HG02884 (cell line): ENCODE data around the gene ESRRG.

Experiments used
- ATAC-seq: cut with Tn5 transposase; IDR thresholded peaks from one replicate; pipeline ENCODE4 v1.9.1; 2021; ENCODE audit warnings: mild to moderate bottlenecking, moderate library complexity; ENCODE audit not compliant: unreplicated experiment

Gene ESRRG

GRCh38 chr1:216523043-216523442, 200.2 kb downstream of the ESRRG start:
- no peak for ATAC-seq

GRCh38 chr1:216521477-216521876, 201.8 kb downstream of the ESRRG start:
- no peak for ATAC-seq

GRCh38 chr1:216518844-216519627, 204.2 kb downstream of the ESRRG start:
- ATAC-seq: no peak

- no peak for ATAC-seq
Observed at GRCh38 chr1:216502528-216503162, 220.6 kb downstream of the ESRRG start.

GRCh38 chr1:216500273-216500967, 222.8 kb downstream of the ESRRG start:
- ATAC-seq: no peak

GRCh38 chr1:216499581-216500272, 223.5 kb downstream of the ESRRG start:
- no peak for ATAC-seq

GRCh38 chr1:216498277-216498676, 225.0 kb downstream of the ESRRG start:
- no peak for ATAC-seq

GRCh38 chr1:216485042-216485441, 238.2 kb downstream of the ESRRG start:
- ATAC-seq: no peak

GRCh38 chr1:216483672-216484401, 239.4 kb downstream of the ESRRG start:
- ATAC-seq: no peak

- no peak for ATAC-seq
Observed at GRCh38 chr1:216482620-216483019, 240.6 kb downstream of the ESRRG start.

GRCh38 chr1:216478238-216478637, 245.0 kb downstream of the ESRRG start:
- no peak for ATAC-seq

- no peak for ATAC-seq
Observed at GRCh38 chr1:216476341-216476740, 246.9 kb downstream of the ESRRG start.

GRCh38 chr1:216475659-216476276, 247.5 kb downstream of the ESRRG start:
- no peak for ATAC-seq

- ATAC-seq: no peak
Observed at GRCh38 chr1:216466162-216466801, 256.9 kb downstream of the ESRRG start.

GRCh38 chr1:216464489-216464888, 258.7 kb downstream of the ESRRG start:
- ATAC-seq: no peak

- ATAC-seq: no peak
Observed at GRCh38 chr1:216462066-216462775, 261.0 kb downstream of the ESRRG start.

- ATAC-seq: no peak
Observed at GRCh38 chr1:216461466-216461865, 261.8 kb downstream of the ESRRG start.

- ATAC-seq: no peak
Observed at GRCh38 chr1:216459651-216460207, 263.5 kb downstream of the ESRRG start.

GRCh38 chr1:216458812-216459211, 264.4 kb downstream of the ESRRG start:
- no peak for ATAC-seq
